ENCODE results near the gene PLN.

Gene PLN

DNA sequence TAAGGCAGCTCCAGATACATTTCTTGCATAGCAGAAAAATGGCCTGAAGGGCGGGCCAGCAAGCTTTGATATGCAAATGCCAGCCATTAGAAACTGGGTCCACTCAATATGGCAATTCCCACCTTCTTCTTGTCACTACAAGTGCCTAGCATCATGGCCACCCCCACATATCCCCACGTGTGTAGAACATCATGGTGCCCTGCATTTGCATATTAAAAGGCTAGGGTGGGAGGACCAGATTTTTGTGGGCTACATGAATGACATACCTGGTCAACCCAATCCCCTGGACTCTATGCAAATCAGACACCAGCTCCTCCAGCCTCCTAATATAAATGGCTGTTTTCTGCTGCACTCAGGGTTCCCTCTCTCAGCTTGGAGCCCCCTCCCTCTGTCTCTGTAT is 31.7 kb downstream of the PLN start:
- no peak for DNase-seq (ENCODE audit: low read depth, low spot score)

DNA sequence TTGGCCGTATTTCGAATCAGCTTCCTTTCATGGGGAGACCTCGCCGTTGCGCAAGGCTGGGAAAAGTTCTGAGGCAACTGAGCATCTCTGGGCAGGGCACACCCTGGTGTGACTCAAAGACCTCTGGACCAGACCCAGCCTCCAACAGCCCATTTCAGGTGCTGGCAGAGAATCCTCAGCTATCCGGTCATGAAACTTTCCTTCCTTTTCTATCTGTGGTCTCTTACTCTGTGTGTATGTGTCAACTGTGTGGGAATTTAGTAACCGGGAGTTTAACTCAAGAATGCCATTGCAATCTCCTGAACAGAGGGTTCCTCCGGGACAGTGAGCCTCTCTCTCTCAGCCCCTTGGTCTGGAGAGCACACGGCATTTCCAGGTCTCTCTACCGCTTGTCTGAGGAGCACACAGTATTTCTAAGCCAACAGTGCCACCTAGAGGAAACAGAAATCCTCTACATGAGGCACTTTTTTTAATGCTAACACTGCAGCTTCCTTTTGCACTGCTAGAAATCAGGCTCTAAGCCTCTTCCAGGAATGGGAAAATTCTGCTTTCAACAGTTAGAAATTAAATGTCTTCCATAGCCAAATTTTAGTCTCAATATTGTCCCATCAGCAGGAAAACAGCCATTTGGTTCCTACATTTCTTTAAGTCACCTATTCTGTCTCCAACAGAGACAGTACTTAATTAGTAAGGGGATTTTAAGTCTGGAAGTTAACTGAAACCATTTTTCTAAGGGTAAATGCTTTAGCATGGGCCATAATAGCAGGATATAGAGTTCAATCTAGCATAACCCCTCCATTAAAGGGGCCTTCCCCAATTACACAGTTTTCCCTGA is 32.7 kb downstream of the PLN start:
- peak; percentile 66 for DNase-seq (ENCODE audit: low read depth, low spot score)

GRCh38 chr6:118581489-118581959 is 33.4 kb downstream of the PLN start:
- DNase-seq (ENCODE audit: low read depth, low spot score): no peak

DNA sequence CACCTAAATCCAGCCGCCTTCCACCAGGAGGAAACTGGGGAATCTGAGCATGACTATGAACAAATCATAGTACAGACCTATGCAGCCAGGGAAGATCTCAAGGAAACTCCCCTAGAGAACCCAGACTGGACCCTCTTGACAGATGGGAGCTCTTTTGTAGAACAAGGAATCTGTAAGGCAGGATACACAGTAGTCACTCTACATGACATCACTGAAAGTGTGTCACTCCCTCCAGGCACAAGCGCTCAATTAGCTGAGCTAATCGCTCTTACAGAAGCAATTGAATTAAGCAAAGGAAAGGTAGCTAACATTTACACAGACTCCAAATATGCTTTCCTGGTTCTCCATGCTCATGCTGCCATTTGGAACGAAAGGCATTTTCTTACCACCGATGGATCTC is 36.8 kb downstream of the PLN start:
- no peak for DNase-seq (ENCODE audit: low read depth, low spot score)

DNA sequence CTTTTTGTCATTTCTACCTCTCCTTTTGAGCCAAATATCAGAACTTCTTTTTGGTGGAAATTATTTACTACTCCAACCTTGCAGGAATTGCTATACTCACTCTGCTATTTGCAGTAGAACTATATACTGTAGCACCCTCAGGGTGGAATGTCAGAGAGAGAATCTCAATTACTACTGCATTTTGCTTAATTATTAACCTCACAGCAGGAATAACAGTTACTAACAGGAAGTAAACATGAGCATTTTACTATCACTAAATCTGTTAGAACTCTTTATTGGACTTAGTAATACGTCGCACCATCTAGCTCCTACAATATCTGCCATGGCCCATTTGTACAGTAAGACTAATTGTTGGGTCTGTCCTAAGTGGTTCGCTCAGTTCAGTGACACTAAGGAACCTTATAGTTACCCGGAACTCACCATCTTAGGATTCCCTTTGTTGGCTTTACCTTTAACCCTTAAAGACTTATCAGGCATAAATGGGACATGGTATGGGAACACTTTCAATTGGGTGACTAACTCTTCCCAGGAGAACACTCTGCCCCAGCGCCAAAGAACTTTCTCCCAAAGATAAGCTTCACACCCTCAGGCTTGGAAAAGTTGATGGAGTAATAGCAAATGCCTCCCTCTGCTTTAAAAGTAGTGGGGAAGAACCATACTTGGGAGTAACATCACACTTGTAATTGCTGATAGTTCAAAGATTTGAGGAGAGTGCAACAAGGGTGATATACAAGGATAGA is 38.8 kb downstream of the PLN start:
- DNase-seq (ENCODE audit: low read depth, low spot score): no peak

DNA sequence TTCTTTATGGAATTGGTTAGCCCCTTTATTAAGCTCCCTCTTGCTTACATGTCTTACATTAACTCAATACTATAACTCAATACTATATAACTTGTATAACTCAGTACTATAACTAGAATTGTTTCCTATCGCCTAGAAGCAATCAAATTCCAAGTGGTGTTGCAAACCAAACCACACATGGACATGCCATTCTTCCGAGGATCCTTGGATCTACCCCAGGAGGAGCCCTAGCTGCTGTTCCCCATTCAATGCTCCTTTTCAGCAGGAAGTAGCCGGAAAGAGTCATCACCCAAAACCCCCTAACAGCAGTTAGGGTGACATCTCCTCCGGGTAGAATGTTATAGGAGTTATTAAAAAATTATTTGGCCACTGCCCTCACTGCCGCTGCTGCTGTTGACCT is 40.5 kb downstream of the PLN start:
- no peak for DNase-seq (ENCODE audit: low read depth, low spot score)

DNA sequence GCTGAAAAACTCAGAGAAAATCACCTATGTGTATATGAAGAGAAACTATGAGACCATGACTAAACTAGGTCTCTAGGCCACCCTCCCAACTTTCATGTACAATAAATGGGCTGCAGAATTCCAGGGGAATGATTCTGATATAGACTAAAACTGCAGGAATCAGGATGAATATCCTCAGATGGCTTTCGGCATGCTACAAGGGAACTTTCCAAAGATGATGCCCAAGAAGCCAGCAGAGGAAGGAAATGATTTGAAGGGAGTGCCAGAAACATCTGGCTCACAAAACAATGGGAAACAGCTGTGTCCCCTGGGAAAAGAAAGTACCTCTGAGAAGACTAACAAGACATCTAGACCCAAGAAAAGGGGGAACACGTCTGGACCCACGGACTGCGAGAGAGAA is 41.1 kb downstream of the PLN start:
- DNase-seq (ENCODE audit: low read depth, low spot score): no peak

DNA sequence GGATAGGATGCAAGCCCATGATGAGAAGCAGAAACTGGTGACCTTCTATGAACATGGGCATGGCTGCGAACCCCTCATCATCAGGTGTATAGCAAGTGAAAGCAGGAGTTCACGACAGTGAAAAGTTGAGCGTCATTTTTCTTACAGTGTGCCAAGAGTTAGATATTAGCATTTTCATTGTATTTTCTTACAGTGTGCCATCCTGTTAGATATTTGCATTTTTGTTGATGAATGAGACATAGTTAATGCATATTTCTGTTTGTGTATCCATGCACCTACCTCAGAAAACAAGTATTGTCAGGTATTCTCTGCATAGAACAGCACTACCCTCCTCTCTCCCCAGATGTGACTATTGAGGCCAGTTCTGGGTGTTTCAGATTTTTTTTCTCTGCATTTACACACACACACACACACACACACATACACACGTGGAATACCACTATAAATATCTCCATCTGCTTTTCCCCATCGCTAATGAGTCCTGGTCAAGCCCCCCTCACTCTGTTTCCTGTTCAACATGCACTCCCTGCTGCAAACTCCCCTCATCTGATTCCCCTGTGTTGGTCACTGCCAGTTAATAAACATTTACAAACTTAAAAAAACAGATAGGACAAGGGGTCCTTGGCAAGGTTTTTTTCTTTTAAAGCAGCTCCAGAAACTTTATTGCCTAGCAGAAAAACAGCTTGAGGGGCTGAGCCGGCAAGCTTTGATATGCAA is 41.7 kb downstream of the PLN start:
- DNase-seq (ENCODE audit: low read depth, low spot score): no peak

- DNase-seq (ENCODE audit: low read depth, low spot score): no peak
Observed at GRCh38 chr6:118591897-118592296, 43.8 kb downstream of the PLN start.

- DNase-seq (ENCODE audit: low read depth, low spot score): no peak
Observed at GRCh38 chr6:118594877-118595276, 46.8 kb downstream of the PLN start.

DNA sequence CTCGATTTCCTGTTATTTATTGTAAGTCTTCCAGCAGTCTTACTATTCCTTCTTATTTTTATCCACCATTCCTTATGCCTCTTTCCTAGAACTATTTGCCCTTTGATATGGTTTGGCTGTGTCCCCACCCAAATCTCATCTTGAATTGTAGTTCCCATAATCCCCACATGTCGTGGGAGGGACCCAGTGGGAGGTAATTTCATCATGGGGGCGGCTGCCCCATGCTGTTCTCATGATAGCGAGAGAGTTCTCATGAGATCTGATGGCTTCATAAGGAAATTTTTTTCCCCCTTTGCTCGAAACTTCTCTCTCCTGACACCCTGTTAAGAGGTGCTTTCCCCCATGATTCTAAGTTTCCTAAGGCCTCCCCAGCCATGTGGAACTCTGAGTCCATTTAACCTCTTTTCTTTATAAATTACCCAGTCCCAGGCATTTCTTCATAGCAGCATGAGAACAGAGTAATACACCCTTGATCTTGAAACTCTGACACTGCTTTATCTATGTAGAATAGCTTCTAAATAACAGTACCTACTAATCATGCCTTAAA is 48.8 kb downstream of the PLN start:
- DNase-seq (ENCODE audit: low read depth, low spot score): no peak

DNA sequence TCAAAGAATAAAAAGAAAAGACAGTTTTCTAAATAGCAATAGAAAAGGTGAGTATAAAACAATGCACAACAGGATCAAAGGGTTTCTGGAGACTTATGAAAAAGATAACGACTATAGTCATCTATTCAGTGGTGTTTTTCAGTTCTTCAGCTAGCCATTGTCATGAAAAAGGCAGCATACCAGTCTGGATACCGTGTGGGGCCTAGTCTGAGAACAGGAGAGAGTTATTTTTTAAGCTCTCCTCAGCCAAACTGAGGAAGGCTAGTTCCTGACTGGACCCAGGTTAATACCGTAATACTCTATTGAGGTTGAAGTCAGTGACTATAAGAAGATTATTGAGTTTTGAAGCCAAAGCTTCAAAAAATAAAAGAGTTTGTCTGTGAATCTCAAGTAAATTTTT is 49.5 kb downstream of the PLN start:
- no peak for DNase-seq (ENCODE audit: low read depth, low spot score)

- no peak for DNase-seq (ENCODE audit: low read depth, low spot score)
Observed at GRCh38 chr6:118598324-118598723, 50.2 kb downstream of the PLN start.

DNA sequence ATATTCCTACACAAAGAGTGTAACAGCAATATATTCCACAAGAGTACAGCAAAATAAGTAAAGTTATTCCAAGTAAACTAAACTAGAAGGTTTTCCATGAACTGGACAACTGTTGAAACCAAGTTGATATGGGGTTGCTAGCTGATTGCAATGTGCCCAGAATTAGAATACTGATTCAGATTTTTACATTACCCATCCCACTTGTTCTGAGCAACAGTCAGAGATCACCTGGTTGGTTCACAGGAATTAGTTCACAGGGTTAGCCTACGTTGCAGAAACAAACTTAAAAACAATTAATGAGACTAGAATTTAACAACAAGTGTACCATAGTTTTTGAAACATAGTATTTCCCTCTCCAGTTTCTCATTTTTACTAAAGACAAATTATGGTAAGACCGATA is 54.2 kb downstream of the PLN start:
- DNase-seq (ENCODE audit: low read depth, low spot score): no peak

DNA sequence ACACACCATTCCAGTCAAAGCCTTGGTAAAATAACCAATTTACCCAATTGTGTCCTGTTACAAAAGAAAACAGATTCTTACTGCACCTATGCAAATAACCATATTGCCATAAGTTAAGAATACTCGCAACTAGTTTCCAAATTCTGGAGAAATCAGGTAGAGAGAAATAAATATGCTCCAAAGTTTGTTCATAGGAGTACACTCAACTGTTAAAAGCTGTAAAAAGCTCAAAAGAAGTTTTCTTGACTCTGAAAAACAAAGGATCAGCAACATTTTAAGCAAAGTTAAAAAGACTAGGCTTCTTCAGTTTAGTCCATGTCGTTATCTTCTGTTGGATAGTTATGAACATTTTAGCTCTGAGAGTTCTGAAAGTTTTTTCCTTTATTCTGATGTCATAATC is 55.3 kb downstream of the PLN start:
- no peak for DNase-seq (ENCODE audit: low read depth, low spot score)

DNA sequence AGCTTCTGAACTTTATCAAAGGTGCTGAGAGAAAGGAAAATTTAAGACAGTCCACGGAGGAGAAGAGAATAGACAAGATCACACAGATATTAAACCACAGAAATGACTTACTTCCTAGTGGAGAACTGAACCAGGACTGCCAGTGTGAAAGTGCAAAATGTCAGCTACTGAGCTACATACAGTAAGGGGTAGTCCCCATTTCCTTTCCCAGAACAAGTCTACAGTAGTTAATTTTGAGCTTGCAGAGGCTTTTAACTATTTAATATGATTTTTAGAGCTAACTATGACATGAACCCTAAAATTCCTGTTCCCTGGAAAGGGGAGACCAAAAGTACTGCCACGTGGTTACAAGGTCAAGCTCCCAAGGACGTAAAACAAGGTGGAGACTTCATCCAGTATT is 58.2 kb downstream of the PLN start:
- no peak for DNase-seq (ENCODE audit: low read depth, low spot score)

GRCh38 chr6:118606858-118607257 is 58.8 kb downstream of the PLN start:
- no peak for DNase-seq (ENCODE audit: low read depth, low spot score)

Measured in ELF-1 (cell line).